ENCODE results near the gene COL27A1.
A peak's percentile ranks its signal among the peaks of the same experiment; 100 is the strongest.

Gene COL27A1

DNA sequence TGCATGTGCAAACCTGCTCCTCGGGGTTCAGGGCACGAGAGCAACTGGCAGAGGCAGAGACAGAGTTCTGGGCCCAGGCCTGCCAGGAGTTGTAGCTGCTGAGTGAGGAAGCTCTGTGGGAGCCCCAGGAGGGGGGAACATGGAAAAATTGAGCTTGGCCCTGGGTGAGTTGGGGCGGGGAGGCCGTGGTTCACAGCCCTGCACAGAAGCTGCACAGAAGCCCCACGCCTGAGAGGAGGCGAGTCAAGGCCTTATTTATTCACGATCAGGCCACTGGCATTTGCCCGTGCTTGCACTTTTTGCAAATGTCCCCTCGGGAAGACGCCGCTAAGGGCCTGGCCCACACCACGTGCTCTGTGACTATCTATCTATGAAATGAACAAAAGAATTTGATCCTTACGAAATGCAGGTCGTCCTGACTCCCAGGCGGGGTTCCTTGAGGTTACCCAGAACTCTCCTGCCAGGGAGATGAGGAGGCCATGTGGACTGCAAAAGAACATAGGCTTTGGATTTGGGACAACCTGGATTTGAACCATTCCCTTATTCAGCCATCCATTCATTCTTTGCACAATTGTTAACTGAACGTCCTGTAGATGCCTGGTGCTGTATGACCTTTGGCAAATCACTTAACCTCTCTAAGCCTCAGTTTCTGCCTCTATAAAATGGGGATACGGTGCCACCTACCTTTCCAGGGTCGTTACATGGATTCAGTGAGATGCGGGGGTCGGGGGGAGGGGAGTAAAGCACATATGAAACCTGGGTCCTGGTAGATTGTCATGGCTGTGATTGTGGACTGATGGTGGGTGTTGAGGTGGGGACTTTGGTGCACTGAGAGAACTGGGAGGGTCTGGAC is 17.9 kb downstream of the COL27A1 start:
- TF ChIP-seq GATA1 (IDR thresholded peaks at IDR 0.05; ENCODE audit: low read depth, low read length) (no peak), POLR2A (IDR thresholded peaks at IDR 0.05; ENCODE audit: low read length) (no peak)
- no peak for DNase-seq

DNA sequence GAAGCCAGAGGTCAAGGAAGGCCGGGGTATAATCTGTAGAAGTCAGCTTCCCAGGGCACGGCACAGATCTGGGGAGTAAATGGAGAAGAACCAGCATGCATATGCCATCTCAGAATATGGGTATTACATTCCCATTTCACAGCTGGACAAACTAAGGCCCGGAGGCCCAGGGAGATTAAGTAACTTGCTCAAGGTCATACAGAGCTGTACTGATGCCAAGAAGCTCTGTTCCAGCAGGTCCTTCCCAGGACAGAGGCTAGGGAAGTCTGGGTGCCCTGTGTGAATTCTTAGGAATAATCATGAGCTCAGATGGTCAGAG is 19.2 kb downstream of the COL27A1 start:
- TF ChIP-seq POLR2A (IDR thresholded peaks at IDR 0.05; ENCODE audit: low read length) = no peak
- no peak for DNase-seq

DNA sequence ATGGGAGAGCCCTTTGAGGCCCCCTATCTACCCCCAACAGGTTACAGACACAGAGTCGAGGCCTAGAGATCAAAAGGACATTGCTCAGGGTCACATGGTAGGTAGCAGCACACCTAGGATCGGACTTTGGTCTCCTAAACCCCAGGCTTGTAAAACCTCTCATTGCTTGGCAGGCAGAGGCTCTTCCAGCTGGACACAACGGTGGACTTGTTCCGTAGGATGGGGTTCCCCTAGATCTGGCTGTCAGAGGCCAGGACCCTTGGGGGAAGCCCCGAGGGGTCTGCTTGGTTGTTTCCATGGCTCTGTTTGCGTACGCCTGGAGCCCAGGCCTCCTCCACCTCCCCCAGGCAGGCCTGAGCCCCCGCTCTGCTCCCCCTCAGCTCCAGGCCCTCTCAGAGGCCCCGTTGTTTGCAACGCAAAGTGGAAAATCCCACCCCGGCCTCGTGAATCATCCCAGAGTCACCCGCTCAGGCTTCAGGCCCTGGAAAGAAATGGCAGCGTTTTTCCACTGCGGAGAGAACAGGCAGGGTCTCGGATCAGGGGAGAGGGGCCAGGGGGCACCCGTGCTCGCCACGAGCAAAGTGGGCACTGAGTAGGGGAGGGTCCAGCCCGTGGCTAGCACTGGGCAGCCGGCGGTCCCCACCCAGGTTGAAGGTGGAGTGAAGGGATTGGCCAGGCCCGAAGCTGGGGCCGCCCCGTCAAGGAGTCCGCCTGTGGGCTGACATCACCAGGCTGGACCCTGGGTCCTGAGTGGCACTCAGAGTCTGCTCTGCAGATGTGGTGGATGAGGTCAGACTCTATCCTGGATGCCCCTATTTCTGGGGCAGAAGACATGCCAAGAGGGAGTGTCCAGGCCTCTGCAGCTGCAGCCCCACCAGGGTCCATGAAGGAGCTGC is 19.8 kb downstream of the COL27A1 start:
- DNase-seq = no peak
- TF ChIP-seq POLR2A (IDR thresholded peaks at IDR 0.05; ENCODE audit: low read length) (no peak), GATA1 (IDR thresholded peaks at IDR 0.05; ENCODE audit: low read depth, low read length) (no peak)

DNA sequence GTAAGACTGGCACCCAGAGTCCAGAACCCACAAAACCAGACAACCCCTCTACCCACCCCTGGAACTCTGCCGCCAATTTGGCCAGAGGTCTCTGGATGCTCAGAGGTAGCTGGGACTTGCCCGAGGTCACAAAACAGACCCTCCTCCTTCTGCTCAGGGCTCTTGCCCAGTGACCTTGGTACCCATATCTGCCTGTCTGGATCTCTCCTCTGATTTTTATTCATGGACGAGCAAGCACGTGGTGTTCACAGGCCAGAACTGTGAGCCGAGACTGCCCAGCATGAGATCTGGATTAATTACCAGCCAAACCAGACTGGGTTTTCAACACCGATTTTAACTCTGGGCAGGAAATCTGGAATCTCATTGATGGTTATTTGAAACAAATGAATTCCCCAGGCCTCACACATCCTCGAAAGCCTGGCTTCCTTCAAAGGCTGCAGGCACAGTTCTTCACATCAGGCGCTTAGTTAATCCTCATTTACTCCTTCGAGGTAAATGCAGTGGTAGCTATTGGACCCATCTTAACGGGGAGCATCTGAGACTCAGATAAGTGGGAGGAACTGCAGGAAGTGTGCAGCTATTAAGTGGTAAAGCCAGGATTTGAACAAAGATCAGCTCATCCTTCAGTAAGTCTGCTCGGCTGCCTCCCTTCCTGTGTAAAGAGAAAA is 21.4 kb downstream of the COL27A1 start:
- no peak for DNase-seq
- no peak for TF ChIP-seq POLR2A (IDR thresholded peaks at IDR 0.05; ENCODE audit: low read length)
- no peak for TF ChIP-seq GATA1 (IDR thresholded peaks at IDR 0.05; ENCODE audit: low read depth, low read length)

DNA sequence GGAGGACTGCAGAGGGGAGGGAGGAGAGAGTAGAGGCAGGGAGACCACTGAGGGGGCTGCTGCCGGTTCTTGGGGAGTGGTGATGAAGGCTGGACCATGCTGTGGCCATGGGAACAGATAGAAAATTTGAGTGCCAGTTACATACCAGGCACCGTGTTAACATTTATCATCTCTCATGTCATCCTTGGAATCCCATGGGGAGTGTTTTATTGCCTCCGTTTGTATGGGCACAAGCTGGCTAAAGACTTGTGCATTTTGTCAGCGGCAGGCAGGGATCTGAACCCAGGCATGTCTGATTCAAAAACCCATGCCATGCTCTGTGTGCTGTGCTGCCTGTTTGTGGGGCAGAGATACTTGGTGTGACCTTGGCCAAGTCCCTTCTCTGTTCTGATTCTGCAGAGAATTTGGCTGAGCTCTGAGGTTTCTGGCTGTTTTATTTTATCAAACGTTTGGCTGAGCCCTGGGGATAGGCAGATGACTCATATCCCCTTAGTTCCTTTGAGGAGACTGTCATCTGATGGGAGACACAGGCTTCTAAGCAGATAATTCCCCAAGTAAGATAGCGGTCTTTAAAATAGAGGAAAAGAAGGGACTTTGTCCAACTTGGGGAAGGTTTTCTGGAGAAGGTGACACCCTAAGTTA is 22.2 kb downstream of the COL27A1 start:
- DNase-seq = no peak
- TF ChIP-seq GATA1 (IDR thresholded peaks at IDR 0.05; ENCODE audit: low read depth, low read length) (no peak), POLR2A (IDR thresholded peaks at IDR 0.05; ENCODE audit: low read length) (no peak)

DNA sequence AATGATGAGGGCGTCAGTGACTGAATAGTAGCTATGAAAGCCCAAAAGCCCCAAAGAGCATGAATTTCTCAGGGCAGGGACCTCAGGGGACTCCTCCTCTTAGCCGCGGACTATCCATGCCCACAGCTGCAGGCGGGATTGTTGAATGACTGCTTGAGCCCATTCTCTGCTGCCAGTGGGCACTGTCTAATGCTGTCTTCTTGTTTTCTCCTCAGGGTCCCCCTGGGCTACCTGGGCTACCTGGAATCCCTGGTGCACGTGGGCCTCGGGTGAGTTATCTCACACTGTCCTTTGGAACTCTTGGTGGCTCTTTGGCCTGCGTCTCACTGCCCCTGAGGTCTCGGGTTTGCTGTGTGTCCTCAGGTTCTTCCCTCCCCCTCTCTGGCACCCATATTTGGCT is 22.7 kb downstream of the COL27A1 start:
- DNase-seq = no peak
- TF ChIP-seq GATA1 (IDR thresholded peaks at IDR 0.05; ENCODE audit: low read depth, low read length) = no peak
- TF ChIP-seq POLR2A (IDR thresholded peaks at IDR 0.05; ENCODE audit: low read length) = no peak

DNA sequence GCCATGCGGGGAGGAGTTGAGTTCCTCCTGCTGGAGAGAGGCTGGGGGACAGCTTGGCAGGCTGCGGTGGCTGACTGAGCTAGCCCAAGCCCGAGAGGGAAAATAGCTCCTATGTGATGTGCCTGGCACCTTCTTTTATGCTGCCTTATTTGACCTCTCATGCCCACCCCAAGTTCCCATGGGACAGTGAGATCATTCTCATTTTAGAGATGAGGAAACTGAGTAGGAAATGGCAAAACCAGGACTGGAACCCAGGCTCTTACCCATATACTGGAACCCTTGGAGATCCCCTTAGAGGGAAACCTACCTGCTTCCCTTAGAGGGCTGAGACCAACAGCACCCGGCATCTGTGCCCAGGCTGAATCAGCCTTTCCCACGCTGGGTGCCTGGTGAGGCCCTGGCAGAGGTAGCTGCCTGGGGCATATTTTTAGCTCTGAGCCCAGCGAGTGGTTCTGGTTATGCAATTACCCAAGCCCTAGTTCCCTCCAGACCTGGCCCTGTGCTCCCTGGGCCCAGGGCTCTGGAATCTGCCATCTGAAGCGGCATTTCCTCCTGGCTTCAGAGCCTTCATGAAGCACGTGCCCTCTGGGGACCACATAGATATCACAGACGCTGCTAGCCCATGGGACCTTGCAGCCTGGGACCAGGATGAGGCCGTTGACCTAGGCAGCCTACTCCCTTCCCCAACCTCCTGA is 23.6 kb downstream of the COL27A1 start:
- DNase-seq = no peak
- no peak for TF ChIP-seq POLR2A (IDR thresholded peaks at IDR 0.05; ENCODE audit: low read length)
- TF ChIP-seq GATA1 (IDR thresholded peaks at IDR 0.05; ENCODE audit: low read depth, low read length) = no peak

DNA sequence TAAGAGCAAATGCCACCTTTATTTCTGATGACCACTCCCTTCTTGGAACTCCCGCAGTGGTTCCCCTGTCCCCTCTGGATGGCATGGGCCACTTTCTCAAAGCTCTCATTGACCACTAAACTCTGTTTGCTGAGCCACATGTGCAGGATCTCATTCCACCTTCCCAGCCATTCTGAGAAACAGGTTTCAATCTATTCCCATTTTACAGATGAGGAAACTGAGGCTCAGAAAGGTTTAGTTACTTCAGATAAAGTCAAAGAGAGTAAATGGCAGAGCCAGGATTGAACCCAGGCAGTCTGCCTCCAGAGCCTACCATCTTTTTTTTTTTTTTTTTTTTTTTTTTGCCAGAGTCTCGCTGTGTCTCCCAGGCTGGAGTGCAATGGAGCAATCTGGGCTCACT is 24.2 kb downstream of the COL27A1 start:
- DNase-seq = no peak
- no peak for TF ChIP-seq POLR2A (IDR thresholded peaks at IDR 0.05; ENCODE audit: low read length)
- TF ChIP-seq GATA1 (IDR thresholded peaks at IDR 0.05; ENCODE audit: low read depth, low read length) = no peak

DNA sequence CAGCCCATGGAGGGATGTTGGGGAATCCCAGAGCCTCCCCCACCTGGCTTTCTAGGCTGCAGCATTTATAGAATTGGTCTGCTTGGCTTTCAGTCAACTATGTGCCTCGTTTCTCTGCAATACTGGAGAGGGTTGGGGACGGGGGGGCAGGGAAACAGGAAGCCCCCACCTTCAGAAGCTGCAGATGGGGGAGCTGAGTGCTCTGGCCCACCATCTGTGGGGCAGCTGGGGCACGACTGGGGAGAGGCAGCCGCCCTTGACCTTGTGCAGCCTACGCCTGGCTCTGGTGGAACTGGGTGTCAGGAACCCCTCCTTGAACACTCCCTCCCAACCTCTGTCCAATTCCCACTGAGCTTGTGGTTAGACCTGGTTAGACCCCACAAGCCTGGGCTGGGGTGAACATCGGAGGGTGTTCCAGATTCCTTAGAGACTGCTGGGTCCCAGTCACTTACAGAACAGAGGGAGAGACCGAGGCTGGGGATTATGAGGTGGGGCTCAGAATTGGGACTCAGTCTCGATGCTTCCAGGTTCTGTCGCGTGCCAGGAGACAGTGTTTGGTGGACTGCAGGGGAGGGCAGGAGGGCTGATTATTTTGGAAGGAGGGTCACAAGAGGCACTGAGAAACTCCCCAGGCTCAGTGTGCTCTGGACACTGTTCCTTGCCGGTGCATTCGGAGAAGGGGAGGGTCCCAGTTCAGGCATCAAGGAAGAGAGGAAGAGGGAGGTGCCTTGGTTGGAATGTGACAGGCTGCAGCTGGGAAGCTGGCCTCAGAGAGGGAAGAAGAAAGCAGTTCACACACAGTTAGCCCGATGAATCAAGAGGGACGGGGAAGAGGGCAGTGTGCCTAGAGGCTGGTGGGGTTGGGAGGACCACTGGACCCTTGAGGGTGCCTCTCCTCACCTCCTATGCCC is 25.6 kb downstream of the COL27A1 start:
- no peak for DNase-seq
- TF ChIP-seq POLR2A (IDR thresholded peaks at IDR 0.05; ENCODE audit: low read length) (no peak), GATA1 (IDR thresholded peaks at IDR 0.05; ENCODE audit: low read depth, low read length) (no peak)

DNA sequence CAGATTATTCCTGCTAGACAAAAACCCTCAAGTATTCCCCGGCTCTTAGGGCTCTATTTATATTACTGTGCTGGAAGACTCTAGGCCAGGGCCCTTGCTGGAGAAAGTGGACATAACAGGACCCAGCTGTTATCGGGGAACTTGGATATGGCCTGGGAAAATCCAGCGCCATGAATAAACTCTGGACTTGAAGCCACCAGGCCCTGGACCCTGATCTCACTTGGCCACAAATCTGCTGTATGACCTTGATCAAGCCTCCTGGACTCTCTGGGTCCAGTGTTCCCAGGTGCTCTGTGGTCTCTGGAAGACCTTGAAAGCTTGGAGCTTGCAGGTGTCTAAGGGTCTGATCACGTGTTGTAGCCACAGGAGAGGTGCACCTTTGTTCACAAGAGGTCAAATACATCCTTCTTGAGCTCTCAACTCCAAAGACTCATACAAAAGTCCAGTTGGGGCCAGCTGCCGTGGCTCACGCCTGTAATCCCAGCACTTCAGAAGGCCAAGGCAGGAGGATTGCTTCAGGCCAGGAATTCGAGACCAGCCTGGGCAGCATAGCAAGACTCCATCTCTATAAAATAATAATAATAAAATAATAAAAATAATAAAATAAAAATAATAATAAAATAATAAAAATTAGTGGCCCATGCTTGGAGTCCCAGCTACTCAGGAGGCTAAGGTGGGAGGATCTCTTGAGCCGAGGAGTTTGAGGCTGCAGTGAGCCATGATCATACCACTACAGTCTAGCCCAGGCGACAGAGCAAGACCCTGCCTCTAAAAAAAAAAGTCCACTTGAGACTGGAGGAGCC is 26.5 kb downstream of the COL27A1 start:
- TF ChIP-seq POLR2A (IDR thresholded peaks at IDR 0.05; ENCODE audit: low read length) (no peak), GATA1 (IDR thresholded peaks at IDR 0.05; ENCODE audit: low read depth, low read length) (no peak)
- DNase-seq = no peak

DNA sequence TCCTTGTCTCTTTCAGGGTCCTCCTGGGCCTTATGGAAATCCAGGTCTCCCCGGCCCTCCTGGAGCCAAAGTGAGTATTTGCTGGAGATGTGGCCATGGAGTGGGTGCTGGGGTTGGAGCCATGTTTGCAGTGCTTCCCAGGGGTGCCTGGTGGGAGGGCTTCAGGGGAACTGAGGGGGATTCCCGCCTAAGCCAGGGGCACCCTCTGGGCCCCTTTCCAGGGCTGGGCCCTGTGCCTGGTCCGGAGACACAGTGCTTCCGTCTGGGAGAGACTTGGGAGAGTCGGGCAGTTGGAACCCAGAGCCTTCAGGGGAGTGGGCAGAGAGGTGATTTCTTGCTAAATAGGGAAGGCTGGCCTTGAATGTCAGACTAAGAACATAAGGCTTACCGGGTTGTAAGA is 27.7 kb downstream of the COL27A1 start:
- no peak for DNase-seq
- TF ChIP-seq GATA1 (IDR thresholded peaks at IDR 0.05; ENCODE audit: low read depth, low read length) = no peak

DNA sequence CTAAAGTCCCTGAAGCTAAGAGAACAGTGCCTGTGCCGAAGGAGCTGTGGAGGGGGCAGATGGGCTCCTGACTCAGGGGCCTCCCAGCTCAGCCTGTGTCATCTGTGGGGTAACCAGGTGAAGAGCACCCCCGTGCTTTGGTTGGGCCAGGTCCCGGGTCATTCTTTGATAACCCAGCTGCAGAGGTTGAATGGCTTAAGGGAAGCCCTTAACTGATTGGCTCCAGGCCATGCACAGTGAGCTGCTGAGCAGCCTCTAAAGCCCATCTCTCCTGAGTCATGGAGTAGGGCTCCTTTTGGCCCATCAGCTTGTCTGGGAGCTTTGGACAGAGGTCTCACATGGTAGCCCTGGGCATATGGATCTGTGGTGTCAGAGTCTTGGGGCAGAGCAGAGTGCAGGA is 28.7 kb downstream of the COL27A1 start:
- TF ChIP-seq GATA1 (IDR thresholded peaks at IDR 0.05; ENCODE audit: low read depth, low read length) (no peak), POLR2A (IDR thresholded peaks at IDR 0.05; ENCODE audit: low read length) (no peak)
- DNase-seq = peak; percentile 33 to 48

Data from erythroblast (primary cell).